Activated T-helper 1 cell treated with anti-CD3 and anti-CD28 coated beads, Interleukin-2, amount 50 U/mL, for 16 hours (primary cell): ENCODE data around the gene SHANK2.

Experiments
- DNase-seq, 2 donors: peaks; one replicate each; pipeline ENCODE4 v3.0.0-alpha.2; 2020; ENCODE audit warnings: low read depth in 1 of 2, low spot score in 1 of 2

SHANK2 gene

GRCh38 chr11:71252269-71252769 lies at the start of gene SHANK2:
TSS of gene SHANK2 (minus strand) at chr11:71252577. CDS start at chr11:71147326, 105,251 bp downstream.
- DNase-seq: no peak

GRCh38 chr11:71301858-71302533 lies 49.6 kb upstream of the SHANK2 start:
- DNase-seq: no peak

GRCh38 chr11:71301046-71301857 lies 48.9 kb upstream of the SHANK2 start:
- no peak for DNase-seq

- no peak for DNase-seq
Observed at GRCh38 chr11:71300187-71300586, 47.8 kb upstream of the SHANK2 start.

GRCh38 chr11:71298761-71299181 lies 46.4 kb upstream of the SHANK2 start:
- no peak for DNase-seq

GRCh38 chr11:71298016-71298550 lies 45.7 kb upstream of the SHANK2 start:
- no peak for DNase-seq

- DNase-seq: no peak
Observed at GRCh38 chr11:71294846-71295600, 42.6 kb upstream of the SHANK2 start.

GRCh38 chr11:71293961-71294782 lies 41.8 kb upstream of the SHANK2 start:
- DNase-seq: no peak

GRCh38 chr11:71286701-71287643 lies 34.6 kb upstream of the SHANK2 start:
- no peak for DNase-seq

GRCh38 chr11:71285111-71285510 lies 32.7 kb upstream of the SHANK2 start:
- no peak for DNase-seq

- no peak for DNase-seq
Observed at GRCh38 chr11:71284525-71285092, 32.2 kb upstream of the SHANK2 start.

- DNase-seq: no peak
Observed at GRCh38 chr11:71283971-71284441, 31.6 kb upstream of the SHANK2 start.

GRCh38 chr11:71282581-71283351 lies 30.4 kb upstream of the SHANK2 start:
- DNase-seq: no peak

- DNase-seq: no peak
Observed at GRCh38 chr11:71281831-71282230, 29.5 kb upstream of the SHANK2 start.

GRCh38 chr11:71281204-71281603 lies 28.8 kb upstream of the SHANK2 start:
- DNase-seq: no peak

GRCh38 chr11:71279916-71280645 lies 27.7 kb upstream of the SHANK2 start:
- no peak for DNase-seq

- DNase-seq: no peak
Observed at GRCh38 chr11:71272161-71272560, 19.8 kb upstream of the SHANK2 start.
